ENCODE data around the gene SPRN.

DNA sequence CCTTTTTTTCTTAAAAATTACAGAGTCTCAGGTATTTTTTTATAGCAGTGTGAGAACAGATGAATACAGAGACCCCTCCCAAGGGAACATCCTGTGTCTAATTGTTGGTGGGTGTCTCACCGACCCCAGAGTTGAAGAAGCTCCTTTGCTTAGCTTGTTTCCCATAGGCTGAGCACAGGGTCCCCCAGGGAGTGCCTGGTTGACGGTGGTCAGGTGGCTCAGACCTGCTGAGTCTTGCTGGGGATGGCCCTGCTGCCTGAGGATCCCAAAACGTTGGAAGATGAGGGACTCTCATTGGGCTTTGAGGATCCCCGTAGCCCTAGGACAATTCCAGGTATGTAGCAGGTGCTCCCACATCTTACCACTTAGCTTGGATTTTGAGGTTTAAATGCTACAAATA is 48.8 kb upstream of the SPRN start:
- no peak for TF ChIP-seq SUZ12 (IDR thresholded peaks at IDR 0.05; ENCODE audit: extremely low read depth, insufficient read depth, insufficient read length)
- TF ChIP-seq YY1 (IDR thresholded peaks at IDR 0.05; ENCODE audit: insufficient read depth, insufficient read length), result no peak

Data from NT2/D1 (cell line).